Brain microvascular endothelial cell (primary cell): ENCODE measurements around the gene CD2AP.

ENCODE experiments used
- DNase-seq: peaks from one replicate; pipeline ENCODE4 v3.0.0-alpha.2; 2020
- H3K27ac ChIP-seq: fragments of 250-450 bp; sonication (Bioruptor Pico); 2 replicates; pipeline ENCODE4 v1.5.1; 2020; ENCODE audit warnings: mild to moderate bottlenecking, moderate library complexity
- H3K27me3 ChIP-seq: fragments of 250-450 bp; sonication (Bioruptor Pico); replicated peaks from 2 replicates; pipeline ENCODE4 v1.5.1; 2020; ENCODE audit warnings: mild to moderate bottlenecking
- H3K36me3 ChIP-seq: fragments of 250-450 bp; sonication (Bioruptor Pico); replicated peaks from 2 replicates; pipeline ENCODE4 v1.5.1; 2020; ENCODE audit warnings: mild to moderate bottlenecking
- H3K4me3 ChIP-seq: 2 replicates; pipeline ENCODE4 v1.5.1; 2011; ENCODE audit warnings: low read depth, mild to moderate bottlenecking, control low read depth, low read length, moderate library complexity
- CTCF ChIP-seq: IDR thresholded peaks from 2 replicates; pipeline ENCODE4 v1.5.1; 2011; ENCODE audit warnings: low read depth, mild to moderate bottlenecking, moderate library complexity, low read length, control low read depth, inconsistent platforms; ENCODE audit errors: missing control alignments
- in situ Hi-C: cut with HindIII; loops from 2 replicates; pipeline ENCODE4 v1.10.0; 2017; ENCODE audit warnings: low sequenced_read_pairs, low pct_ligation_motif_present

The CD2AP gene

GRCh38 chr6:47672816-47673215 lies 195.2 kb downstream of the CD2AP start:
- no peak for TF ChIP-seq CTCF
- no peak for DNase-seq
- in situ Hi-C loops, result no loop called here
- H3K4me3 ChIP-seq, result no peak overlapping the region
- no peaks in the 10 kb centered on the region for H3K36me3 ChIP-seq
- H3K27ac ChIP-seq, result no peak overlapping the region
- H3K27me3 ChIP-seq, result no peaks in the 10 kb centered on the region

- Histone ChIP-seq H3K27ac (no peak overlapping the region), H3K36me3 (no peaks in the 10 kb centered on the region), H3K4me3 (no peak overlapping the region), H3K27me3 (no peaks in the 10 kb centered on the region)
- no peak for TF ChIP-seq CTCF
- in situ Hi-C loops, result no loop called here
- DNase-seq, result no peak
Measured at GRCh38 chr6:47674673-47675072, 197.1 kb downstream of the CD2AP start.
